ENCODE data around the gene CHRNB4. TPM values are rescaled to one million over a fixed set of nuclear protein-coding genes. Genes with fewer than 3 reads are reported as not detected.

Gene CHRNB4
- polyA plus RNA-seq, 1 of the 3 experiments (the other 2 are of a cell fraction), result 0.30 TPM

- DNase-seq, result peak; percentile 88
- ChIA-PET POLR2A (interaction anchor here (1.2 to 8.9 kb wide), 14 partner anchors 12 to 203 kb away, joined by 4 to 191 read pairs (median 12); partner anchors contain the start of genes CHRNA3 and IREB2), CTCF (interaction anchor here (0.5 to 8.5 kb wide), 14 partner anchors 12 to 248 kb away, joined by 3 to 157 read pairs (median 9); partner anchors contain the start of genes ADAMTS7 and CHRNA3)
- Histone ChIP-seq H3K4me2 (peak overlapping the region; percentile 87), H4K20me1 (ENCODE audit: insufficient read depth) (no peaks in the 10 kb centered on the region), H2AFZ (ENCODE audit: low read depth) (peak overlapping the region; percentile 82; the same call in 1 of the 2 replicates), H3F3A (replicated peaks; ENCODE audit: insufficient read depth) (no peaks in the 10 kb centered on the region), H3K9me3 (no peaks in the 10 kb centered on the region), H3K27me3 (ENCODE audit: insufficient read depth) (peaks cover 16% of the 10 kb centered on the region), H3K4me1 (ENCODE audit: control insufficient read depth in 1 of 2, insufficient read depth in 2 of 2, low read depth in 1 of 2, low read length in 1 of 2) (peaks cover 0 to 50% of the 10 kb centered on the region in 2 experiments; a peak in 2 of 4 replicates), H3K79me2 (ENCODE audit: insufficient read depth) (no peaks in the 10 kb centered on the region), H3K9ac (no peak overlapping the region), H3K27ac (ENCODE audit: low read depth in 2 of 2, low read length in 1 of 2) (peak overlapping the region in 1 of 2 experiments; percentile 98; a peak in 2 of 4 replicates), H3K9me2 (no peaks in the 10 kb centered on the region), H3K36me3 (replicated peaks in 1 of 2; ENCODE audit: control insufficient read depth in 1 of 2, insufficient read depth in 2 of 2, low read length in 1 of 2) (no peaks in the 10 kb centered on the region), H3K4me3 (ENCODE audit: low read depth in 2 of 2, low read length in 1 of 2) (peak overlapping the region; percentile 54 to 55)
- TF ChIP-seq CHD2 (IDR thresholded peaks at IDR 0.05; ENCODE audit: low read length, partially characterized antibody), result peak; percentile 6
- TF ChIP-seq FOSL2 (IDR thresholded peaks at IDR 0.05; ENCODE audit: borderline replicate concordance, low read depth), result no peak
- 54% methylated on average over 8 of the region's 32 CpGs for WGBS (ENCODE audit: low lambda C conversion rate)
Measured at GRCh38 chr15:78640527-78641101, 396 bp downstream of the CHRNB4 start.

DNA sequence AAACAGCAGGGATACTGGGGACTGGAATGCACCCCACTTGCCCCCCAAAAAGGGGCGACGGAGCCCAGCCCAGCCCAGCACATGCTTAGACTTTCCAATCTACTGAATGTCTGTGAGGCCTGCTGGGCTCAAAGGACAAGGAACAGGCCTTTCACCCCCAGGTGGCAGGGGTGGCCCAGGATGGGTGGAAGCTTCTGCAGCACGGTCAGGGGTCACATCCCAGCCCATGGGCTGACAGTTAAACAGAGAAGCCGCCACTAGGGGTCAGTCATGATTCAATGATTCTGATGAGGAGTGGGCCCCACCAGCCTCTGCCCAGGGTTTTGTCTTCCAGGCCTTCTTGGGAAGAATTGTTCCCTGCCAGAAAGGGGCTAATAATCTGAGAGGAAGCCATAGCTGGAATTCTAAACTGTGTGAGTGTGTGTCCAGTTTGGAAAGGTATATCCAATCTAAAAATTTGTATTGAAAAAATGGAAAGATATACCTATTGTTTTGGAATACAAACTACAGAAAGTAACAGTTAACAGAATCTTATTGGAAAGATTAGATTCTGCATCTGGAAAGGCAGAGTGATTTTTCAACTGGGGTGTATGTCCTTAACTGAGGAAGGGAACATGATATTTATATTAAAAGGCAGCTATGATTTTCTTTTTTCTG, 2.2 kb downstream of the CHRNB4 start:
- H4K20me1 ChIP-seq (ENCODE audit: insufficient read depth), result no peaks in the 10 kb centered on the region
- H3K79me2 ChIP-seq (ENCODE audit: insufficient read depth), result no peaks in the 10 kb centered on the region
- peak overlapping the region in 1 of 2 experiments; percentile 40; a peak in 1 of 4 replicates for H3K4me3 ChIP-seq (ENCODE audit: low read depth in 2 of 2, low read length in 1 of 2)
- TF ChIP-seq EP300 (IDR thresholded peaks at IDR 0.05; ENCODE audit: borderline replicate concordance in 1 of 2, low read depth in 1 of 2, low read length in 1 of 2) (peak in 1 of 2 experiments; percentile 44; a peak in 1 of 4 replicates), FOSL2 (IDR thresholded peaks at IDR 0.05; ENCODE audit: borderline replicate concordance, low read depth) (no peak), SMC3 (IDR thresholded peaks at IDR 0.05; ENCODE audit: low read depth, low read length) (peak; percentile 82), RFX5 (IDR thresholded peaks at IDR 0.05; ENCODE audit: low read length) (0 out of 2 replicates have a peak, but pooled peaks have one; percentile 15), ELF1 (IDR thresholded peaks at IDR 0.05) (no peak), MXI1 (IDR thresholded peaks at IDR 0.05; ENCODE audit: low read depth, low read length) (peak; percentile 62; the same call in 1 of the 2 replicates), CHD2 (IDR thresholded peaks at IDR 0.05; ENCODE audit: low read length, partially characterized antibody) (peak; percentile 23), RXRA (IDR thresholded peaks at IDR 0.05; ENCODE audit: borderline replicate concordance, low read depth) (no peak), RAD21 (IDR thresholded peaks at IDR 0.05; ENCODE audit: low read length) (peak; percentile 92), FOXM1 (IDR thresholded peaks at IDR 0.05; ENCODE audit: low read depth) (no peak)
- TF ChIP-seq, protein P1, sequence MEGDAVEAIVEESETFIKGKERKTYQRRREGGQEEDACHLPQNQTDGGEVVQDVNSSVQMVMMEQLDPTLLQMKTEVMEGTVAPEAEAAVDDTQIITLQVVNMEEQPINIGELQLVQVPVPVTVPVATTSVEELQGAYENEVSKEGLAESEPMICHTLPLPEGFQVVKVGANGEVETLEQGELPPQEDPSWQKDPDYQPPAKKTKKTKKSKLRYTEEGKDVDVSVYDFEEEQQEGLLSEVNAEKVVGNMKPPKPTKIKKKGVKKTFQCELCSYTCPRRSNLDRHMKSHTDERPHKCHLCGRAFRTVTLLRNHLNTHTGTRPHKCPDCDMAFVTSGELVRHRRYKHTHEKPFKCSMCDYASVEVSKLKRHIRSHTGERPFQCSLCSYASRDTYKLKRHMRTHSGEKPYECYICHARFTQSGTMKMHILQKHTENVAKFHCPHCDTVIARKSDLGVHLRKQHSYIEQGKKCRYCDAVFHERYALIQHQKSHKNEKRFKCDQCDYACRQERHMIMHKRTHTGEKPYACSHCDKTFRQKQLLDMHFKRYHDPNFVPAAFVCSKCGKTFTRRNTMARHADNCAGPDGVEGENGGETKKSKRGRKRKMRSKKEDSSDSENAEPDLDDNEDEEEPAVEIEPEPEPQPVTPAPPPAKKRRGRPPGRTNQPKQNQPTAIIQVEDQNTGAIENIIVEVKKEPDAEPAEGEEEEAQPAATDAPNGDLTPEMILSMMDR (IDR thresholded peaks at IDR 0.05), result peak; percentile 78
- TF ChIP-seq, protein P2, sequence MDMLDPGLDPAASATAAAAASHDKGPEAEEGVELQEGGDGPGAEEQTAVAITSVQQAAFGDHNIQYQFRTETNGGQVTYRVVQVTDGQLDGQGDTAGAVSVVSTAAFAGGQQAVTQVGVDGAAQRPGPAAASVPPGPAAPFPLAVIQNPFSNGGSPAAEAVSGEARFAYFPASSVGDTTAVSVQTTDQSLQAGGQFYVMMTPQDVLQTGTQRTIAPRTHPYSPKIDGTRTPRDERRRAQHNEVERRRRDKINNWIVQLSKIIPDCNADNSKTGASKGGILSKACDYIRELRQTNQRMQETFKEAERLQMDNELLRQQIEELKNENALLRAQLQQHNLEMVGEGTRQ (IDR thresholded peaks at IDR 0.05; ENCODE audit: borderline replicate concordance, low read depth, low read length), result no peak
- peaks cover 16% of the 10 kb centered on the region for H3K27me3 ChIP-seq (ENCODE audit: insufficient read depth)
- CTCF ChIA-PET, result interaction anchor here (0.7 to 8.5 kb wide), 37 partner anchors 10 to 331 kb away, joined by 3 to 157 read pairs (median 7); partner anchors contain the start of genes ADAMTS7, CHRNA3 and CHRNA5
- no peaks in the 10 kb centered on the region for H3K9me2 ChIP-seq
- no peaks in the 10 kb centered on the region for H3F3A ChIP-seq (replicated peaks; ENCODE audit: insufficient read depth)
- peak overlapping the region in 1 of 2 experiments; percentile 98; a peak in 2 of 4 replicates for H3K27ac ChIP-seq (ENCODE audit: low read depth in 2 of 2, low read length in 1 of 2)
- H3K4me1 ChIP-seq (ENCODE audit: control insufficient read depth in 1 of 2, insufficient read depth in 2 of 2, low read depth in 1 of 2, low read length in 1 of 2), result peaks cover 0 to 50% of the 10 kb centered on the region in 2 experiments; a peak in 2 of 4 replicates
- POLR2A ChIA-PET, result interaction anchor here (1.4 to 8.9 kb wide), 10 partner anchors 13 to 112 kb away, joined by 4 to 191 read pairs (median 10); partner anchors contain the start of genes CHRNA3 and CHRNA5
- no peak overlapping the region for H3K4me2 ChIP-seq
- 67% methylated on average over 3 of the region's 4 CpGs for WGBS (ENCODE audit: low lambda C conversion rate)
- no peak overlapping the region for H3K9ac ChIP-seq
- H2AFZ ChIP-seq (ENCODE audit: low read depth), result no peak overlapping the region
- H3K36me3 ChIP-seq (replicated peaks in 1 of 2; ENCODE audit: control insufficient read depth in 1 of 2, insufficient read depth in 2 of 2, low read length in 1 of 2), result no peaks in the 10 kb centered on the region
- DNase-seq, result peak; percentile 90
- H3K9me3 ChIP-seq, result no peaks in the 10 kb centered on the region
